HG03521 (cell line): ENCODE results near the gene ARL16.
"Not testable (repeated sequence)": the region's sequence is repeated elsewhere in the genome, so short reads cannot be mapped to it uniquely, and the experiment has no call there.

ENCODE experiments used
- ATAC-seq: cut with Tn5 transposase; IDR thresholded peaks from one replicate; pipeline ENCODE4 v1.9.1; 2021; ENCODE audit warnings: mild to moderate bottlenecking, moderate library complexity; ENCODE audit not compliant: unreplicated experiment

The ARL16 gene

GRCh38 chr17:81696218-81696941 is 12.8 kb upstream of the ARL16 start:
- no peak for ATAC-seq

GRCh38 chr17:81695801-81696200 is 12.2 kb upstream of the ARL16 start:
- no peak for ATAC-seq

GRCh38 chr17:81695211-81695610 is 11.6 kb upstream of the ARL16 start:
- ATAC-seq, result no peak

- ATAC-seq, result no peak
Observed at GRCh38 chr17:81694810-81695209, 11.2 kb upstream of the ARL16 start.

GRCh38 chr17:81693509-81694210 is 10.1 kb upstream of the ARL16 start:
- ATAC-seq, result no peak

GRCh38 chr17:81691608-81692007 is 8.0 kb upstream of the ARL16 start:
- ATAC-seq, result no peak

- no peak for ATAC-seq
Observed at GRCh38 chr17:81691196-81691595, 7.6 kb upstream of the ARL16 start.

GRCh38 chr17:81690549-81690948 is 7.0 kb upstream of the ARL16 start:
- ATAC-seq, result no peak

GRCh38 chr17:81690066-81690465 is 6.5 kb upstream of the ARL16 start:
- no peak for ATAC-seq

- ATAC-seq, result no peak
Observed at GRCh38 chr17:81688616-81689015, 5.0 kb upstream of the ARL16 start.

- no peak for ATAC-seq
Observed at GRCh38 chr17:81687770-81688541, 4.4 kb upstream of the ARL16 start.

- ATAC-seq, result no peak
Observed at GRCh38 chr17:81686614-81687013, 3.0 kb upstream of the ARL16 start.

GRCh38 chr17:81685108-81685507 is 1.5 kb upstream of the ARL16 start:
- no peak for ATAC-seq

- ATAC-seq, result no peak
Observed at GRCh38 chr17:81684442-81684911, 880 bp upstream of the ARL16 start.

GRCh38 chr17:81683208-81683583 is 401 bp downstream of the ARL16 start:
- ATAC-seq, result no peak

GRCh38 chr17:81682565-81683207 is 911 bp downstream of the ARL16 start:
- no peak for ATAC-seq

- ATAC-seq, result no peak
Observed at GRCh38 chr17:81681672-81682071, 1.9 kb downstream of the ARL16 start.

GRCh38 chr17:81680150-81680549 is 3.4 kb downstream of the ARL16 start:
- no peak for ATAC-seq

GRCh38 chr17:81676906-81677305 is 6.7 kb downstream of the ARL16 start:
- no peak for ATAC-seq

- not testable (repeated sequence) for ATAC-seq
Observed at GRCh38 chr17:81675515-81676221, 7.9 kb downstream of the ARL16 start.
